HG03460 (cell line): ENCODE measurements around the gene TFB1M.

ENCODE experiments used
- ATAC-seq: cut with Tn5 transposase; IDR thresholded peaks from one replicate; pipeline ENCODE4 v1.9.1; 2021; ENCODE audit not compliant: unreplicated experiment

The TFB1M gene

GRCh38 chr6:155212616-155213380 is 101.5 kb downstream of the TFB1M start:
- no peak for ATAC-seq

GRCh38 chr6:155212106-155212505 is 102.2 kb downstream of the TFB1M start:
- ATAC-seq = no peak

GRCh38 chr6:155207223-155207622 is 107.1 kb downstream of the TFB1M start:
- ATAC-seq = no peak
